Keratinocyte (primary cell): ENCODE results near the gene TTC21B. TPM values are rescaled to one million over a fixed set of nuclear protein-coding genes. Genes with fewer than 3 reads are reported as not detected.

Experiments
- DNase-seq: peaks from one replicate; pipeline ENCODE4 v3.0.0-alpha.2; 2011; ENCODE audit warnings: low read depth, missing footprints, low spot score
- FAIRE-seq: peaks from 2 replicates; lab custom pipeline; 2011; peaks lifted over from hg19 to GRCh38; lab: Jason Lieb, UNC
- H2AFZ ChIP-seq: 2 replicates; pipeline ENCODE4 v1.6.0; 2012; ENCODE audit warnings: low read length, control low read depth, inconsistent platforms; ENCODE audit not compliant: control insufficient read depth
- H3K27ac ChIP-seq: 2 replicates; pipeline ENCODE4 v1.5.1; 2011; ENCODE audit warnings: low read length; ENCODE audit not compliant: control insufficient read depth, insufficient read depth
- H3K27me3 ChIP-seq: 3 replicates; pipeline ENCODE4 v1.6.0; 2011; ENCODE audit warnings: low read length; ENCODE audit not compliant: control insufficient read depth, insufficient read depth; ENCODE audit errors: extremely low read depth
- H3K36me3 ChIP-seq, 2 experiments: 2 replicates in 1 of 2; 3 replicates in 1 of 2; pipeline ENCODE4 v1.5.1; 2011; ENCODE audit warnings: low read length in 2 of 2, mild to moderate bottlenecking in 1 of 2; ENCODE audit not compliant: control insufficient read depth in 2 of 2, insufficient read depth in 2 of 2; ENCODE audit errors: extremely low read depth in 1 of 2
- H3K4me1 ChIP-seq: 3 replicates; pipeline ENCODE4 v1.5.1; 2011; ENCODE audit warnings: low read length; ENCODE audit not compliant: control insufficient read depth, insufficient read depth; ENCODE audit errors: extremely low read depth
- H3K4me2 ChIP-seq: 3 replicates; pipeline ENCODE4 v1.6.0; 2011; ENCODE audit warnings: low read depth, low read length; ENCODE audit not compliant: control insufficient read depth, insufficient read depth; ENCODE audit errors: extremely low read depth
- H3K4me3 ChIP-seq, 3 experiments: fragments of 200-600 bp in 1 of 3; sonication (generic) in 1 of 3; 2 replicates in 2 of 3; 3 replicates in 1 of 3; pipeline ENCODE4 v1.5.1; 2011 to 2016; ENCODE audit warnings: low read length in 3 of 3, mild to moderate bottlenecking in 3 of 3, control low read depth in 2 of 3, inconsistent platforms in 1 of 3, low read depth in 1 of 3, mixed read lengths in 1 of 3, mixed run types in 1 of 3, moderate library complexity in 1 of 3; ENCODE audit not compliant: control insufficient read depth in 2 of 3, insufficient read depth in 2 of 3; ENCODE audit errors: extremely low read depth in 1 of 3
- H3K79me2 ChIP-seq: 2 replicates; pipeline ENCODE4 v1.6.0; 2012; ENCODE audit warnings: low read length; ENCODE audit not compliant: control insufficient read depth, insufficient read depth
- H3K9ac ChIP-seq: 3 replicates; pipeline ENCODE4 v1.6.0; 2011; ENCODE audit warnings: low read length; ENCODE audit not compliant: control insufficient read depth, insufficient read depth; ENCODE audit errors: extremely low read depth
- H3K9me1 ChIP-seq: 3 replicates; pipeline ENCODE4 v1.6.0; 2011; ENCODE audit warnings: low read length; ENCODE audit not compliant: control insufficient read depth, insufficient read depth; ENCODE audit errors: extremely low read depth
- H3K9me3 ChIP-seq: 2 replicates; pipeline ENCODE4 v1.5.1; 2012; ENCODE audit warnings: low read depth, low read length; ENCODE audit not compliant: control insufficient read depth
- H4K20me1 ChIP-seq: 3 replicates; pipeline ENCODE4 v1.6.0; 2011; ENCODE audit warnings: low read length; ENCODE audit not compliant: control insufficient read depth, insufficient read depth; ENCODE audit errors: extremely low read depth
- CTCF ChIP-seq, 3 experiments: IDR thresholded peaks in 1 of 3; conservative IDR thresholded peaks in 1 of 3; optimal IDR thresholded peaks in 1 of 3; 2 replicates in 2 of 3; 3 replicates in 1 of 3; pipeline versions ENCODE3 to v1.5.1; 2011; ENCODE audit warnings: low read length in 3 of 3, mild to moderate bottlenecking in 3 of 3, moderate library complexity in 2 of 3, control low read depth in 1 of 3, inconsistent platforms in 1 of 3; ENCODE audit not compliant: insufficient read depth in 2 of 3; ENCODE audit errors: extremely low read depth in 1 of 3
- EZH2 ChIP-seq: IDR thresholded peaks from one replicate; pipeline ENCODE4 v1.6.1; 2012; ENCODE audit warnings: inconsistent platforms, mild to moderate bottlenecking, low read length, moderate library complexity
- dilution Hi-C: fragments of 300-500 bp; cut with MboI; formaldehyde crosslinking; loops from one replicate; pipeline ENCODE4 v1.7.0; 2020; ENCODE audit warnings: low sequenced_read_pairs; ENCODE audit not compliant: extremely low pct_ligation_motif_present
- polyA plus RNA-seq, 5 experiments: library from polyadenylated mRNA; depleted of rRNA in 3 of 5; stranded (reverse) in 3 of 5; stranded (forward) in 1 of 5; unstranded in 1 of 5; fragments of >200 nt; gene quantifications; 1 replicate in 1 of 5; 2 replicates in 3 of 5; 3 replicates in 1 of 5; pipeline versions ENCODE4 v1.2.1 to v1.2.3, GENCODE V29; 2011 to 2012; ENCODE audit warnings: missing spikeins in 2 of 5, low read depth in 1 of 5, low replicate concordance in 1 of 5

TTC21B gene
- polyA plus RNA-seq, 1 donor (not counting 4 experiments of a cell fraction or from before 2014, with no cell fraction given): 8.0 TPM

GRCh38 chr2:165868211-165868610, 85.4 kb downstream of the TTC21B start:
- no peaks in the 10 kb centered on the region for H3K4me1 ChIP-seq
- no peaks in the 10 kb centered on the region for H4K20me1 ChIP-seq
- no peaks in the 10 kb centered on the region for H3K36me3 ChIP-seq
- H3K9me1 ChIP-seq: no peaks in the 10 kb centered on the region
- dilution Hi-C loops: no loop called here
- no peak overlapping the region for H2AFZ ChIP-seq
- DNase-seq (no peak), FAIRE-seq (no peak)
- TF ChIP-seq CTCF (optimal IDR thresholded peaks at IDR 0.05 in 1 of 3, IDR thresholded peaks at IDR 0.05 in 1 of 3, conservative IDR thresholded peaks at IDR 0.05 in 1 of 3; ENCODE audit: extremely low read depth in 1 of 3, insufficient read depth in 2 of 3, low read length in 3 of 3) (no peak), EZH2 (no peak)
- no peaks in the 10 kb centered on the region for H3K27me3 ChIP-seq
- no peak overlapping the region for H3K4me3 ChIP-seq
- no peak overlapping the region for H3K9ac ChIP-seq
- no peaks in the 10 kb centered on the region for H3K9me3 ChIP-seq
- no peak overlapping the region for H3K27ac ChIP-seq
- H3K79me2 ChIP-seq: no peaks in the 10 kb centered on the region
- H3K4me2 ChIP-seq: no peak overlapping the region

GRCh38 chr2:165864296-165864695, 89.3 kb downstream of the TTC21B start:
- H2AFZ ChIP-seq: no peak overlapping the region
- no peak overlapping the region for H3K4me2 ChIP-seq
- no peaks in the 10 kb centered on the region for H3K9me3 ChIP-seq
- no peaks in the 10 kb centered on the region for H3K27me3 ChIP-seq
- DNase-seq (no peak), FAIRE-seq (no peak)
- no peak overlapping the region for H3K27ac ChIP-seq
- H3K4me3 ChIP-seq: no peak overlapping the region
- no peaks in the 10 kb centered on the region for H3K9me1 ChIP-seq
- no peak overlapping the region for H3K9ac ChIP-seq
- no peak for TF ChIP-seq CTCF (optimal IDR thresholded peaks at IDR 0.05 in 1 of 3, IDR thresholded peaks at IDR 0.05 in 1 of 3, conservative IDR thresholded peaks at IDR 0.05 in 1 of 3; ENCODE audit: extremely low read depth in 1 of 3, insufficient read depth in 2 of 3, low read length in 3 of 3)
- TF ChIP-seq EZH2: no peak
- H4K20me1 ChIP-seq: no peaks in the 10 kb centered on the region
- no peaks in the 10 kb centered on the region for H3K79me2 ChIP-seq
- no peaks in the 10 kb centered on the region for H3K36me3 ChIP-seq
- dilution Hi-C loops: no loop called here
- no peaks in the 10 kb centered on the region for H3K4me1 ChIP-seq
